Fibroblast of peridontal ligament (primary cell): ENCODE measurements around the gene IFIT1.
A peak's percentile ranks its signal among the peaks of the same experiment; 100 is the strongest.
"Not testable (repeated sequence)": the region's sequence is repeated elsewhere in the genome, so short reads cannot be mapped to it uniquely, and the experiment has no call there.

ENCODE experiments used
- DNase-seq: peaks from one replicate; pipeline ENCODE4 v3.0.0-alpha.2; 2010; ENCODE audit errors: extremely low read depth

Gene IFIT1

DNA sequence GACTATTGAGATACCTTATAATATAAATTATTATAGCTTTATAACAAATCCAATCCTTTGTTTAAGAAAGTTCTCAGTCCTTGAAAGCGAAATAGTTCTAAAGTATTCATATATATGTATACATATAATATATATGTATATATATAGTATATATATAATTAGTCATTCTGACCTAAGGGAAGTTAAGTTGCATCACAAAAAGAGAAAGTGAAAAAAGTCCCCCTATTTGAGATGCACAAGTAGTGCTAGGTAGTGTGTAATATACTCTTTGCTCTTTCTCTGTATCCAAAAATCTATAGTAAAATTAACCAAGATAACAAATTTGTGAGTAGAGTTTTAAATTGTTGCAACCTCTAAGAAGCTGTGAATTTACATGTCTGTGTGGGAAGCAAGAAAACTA, 27.9 kb upstream of the IFIT1 start:
- no peak for DNase-seq

DNA sequence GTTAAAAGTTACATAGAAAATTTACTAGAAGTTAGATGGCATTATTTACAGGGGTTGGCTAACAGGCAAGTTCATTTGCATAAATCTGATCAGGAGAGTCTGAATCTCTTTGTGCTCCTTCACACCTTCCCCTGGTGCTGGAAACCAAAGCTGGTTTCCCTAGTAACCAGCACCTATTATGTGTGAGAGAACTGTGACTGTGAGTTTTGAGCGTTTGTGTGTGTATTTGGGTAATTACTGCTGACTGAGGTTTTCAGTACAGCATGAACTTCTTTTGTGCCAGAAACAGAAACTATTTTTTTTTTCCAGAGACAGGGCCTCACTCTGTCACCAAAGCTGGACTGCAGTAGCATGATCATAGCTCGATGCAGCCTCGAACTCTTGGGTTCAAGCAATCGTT, 24.9 kb upstream of the IFIT1 start:
- peak; percentile 29 for DNase-seq

DNA sequence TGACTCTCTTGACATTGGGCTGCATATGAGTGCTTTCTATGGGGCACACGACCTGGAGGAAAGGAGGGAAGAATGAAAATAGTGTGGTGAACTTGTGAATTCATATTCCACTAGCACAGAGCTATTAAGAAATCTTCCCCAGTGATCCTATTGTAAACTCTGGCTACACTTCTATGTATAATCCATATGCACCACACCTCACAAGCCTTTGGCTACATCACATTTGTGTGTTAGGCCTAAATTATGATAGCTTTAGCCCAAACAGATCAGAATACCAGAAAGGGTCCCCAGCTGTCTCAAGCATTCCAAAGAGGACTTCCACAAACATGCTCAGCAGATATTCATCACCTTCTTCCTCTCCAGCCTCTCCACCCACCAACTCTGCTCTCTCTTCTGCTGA, 24.3 kb upstream of the IFIT1 start:
- DNase-seq, result no peak

DNA sequence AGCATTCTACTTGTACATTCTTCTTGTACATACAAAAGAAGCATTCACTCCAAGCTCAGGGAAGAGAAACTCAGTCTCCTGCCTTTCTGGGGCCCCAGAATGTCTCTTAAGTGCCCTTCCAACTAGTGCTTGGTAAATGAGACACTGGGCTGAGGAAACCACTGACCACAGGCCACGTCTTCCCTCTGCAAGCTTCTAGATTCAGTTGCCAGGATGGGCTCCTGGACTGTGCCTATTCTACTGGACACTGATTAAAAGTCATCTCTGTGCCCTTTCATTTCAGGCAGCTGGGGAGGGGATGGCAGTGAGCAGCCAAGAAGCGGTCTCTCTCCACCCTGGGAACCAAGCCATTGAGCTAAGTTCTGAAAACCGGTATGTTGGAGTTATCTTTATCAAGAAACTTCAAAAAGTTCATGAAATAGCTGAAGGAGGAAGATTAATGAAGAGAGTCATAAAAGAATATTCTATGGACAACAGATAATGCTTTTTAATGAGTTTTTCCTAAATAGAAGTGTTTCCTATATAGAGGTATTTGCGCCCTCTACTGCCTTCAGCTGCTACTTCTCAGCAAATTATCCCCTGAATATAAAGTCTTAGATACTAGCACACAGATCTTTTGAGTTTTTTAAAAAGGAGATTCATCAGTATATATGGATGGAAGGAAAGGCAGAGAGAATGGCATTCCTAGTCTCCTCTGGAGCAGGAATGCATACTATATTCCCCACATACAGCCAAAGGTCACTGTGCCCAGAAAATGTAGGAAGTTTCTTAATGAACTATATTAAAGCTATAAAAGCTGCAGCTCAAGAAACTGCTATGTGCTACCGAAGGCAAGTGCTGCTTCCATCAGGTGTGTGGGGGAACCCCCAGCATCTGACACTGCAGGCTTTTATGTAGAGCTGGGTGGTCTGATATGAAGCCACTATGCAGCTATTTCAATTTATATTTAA, 23.0 kb upstream of the IFIT1 start:
- DNase-seq, result peak; percentile 77

DNA sequence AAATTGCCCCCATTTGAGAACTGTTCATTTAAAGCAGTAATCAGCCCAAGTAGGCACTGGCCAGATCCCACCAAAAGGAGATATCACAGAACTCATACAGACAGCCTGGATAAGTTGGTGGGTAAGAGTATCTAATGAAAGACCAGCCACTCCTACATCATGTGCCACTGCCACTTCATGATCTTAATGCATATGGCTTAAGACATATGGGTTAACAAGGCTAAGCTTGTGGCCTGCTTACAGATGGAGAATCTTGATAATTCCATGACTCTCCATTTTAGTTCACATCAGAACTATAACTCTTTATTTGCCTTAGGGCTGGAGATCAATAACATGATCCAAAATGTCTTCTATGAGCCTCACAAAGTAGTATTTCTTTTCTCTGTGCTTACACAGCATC, 21.3 kb upstream of the IFIT1 start:
- DNase-seq, result no peak

DNA sequence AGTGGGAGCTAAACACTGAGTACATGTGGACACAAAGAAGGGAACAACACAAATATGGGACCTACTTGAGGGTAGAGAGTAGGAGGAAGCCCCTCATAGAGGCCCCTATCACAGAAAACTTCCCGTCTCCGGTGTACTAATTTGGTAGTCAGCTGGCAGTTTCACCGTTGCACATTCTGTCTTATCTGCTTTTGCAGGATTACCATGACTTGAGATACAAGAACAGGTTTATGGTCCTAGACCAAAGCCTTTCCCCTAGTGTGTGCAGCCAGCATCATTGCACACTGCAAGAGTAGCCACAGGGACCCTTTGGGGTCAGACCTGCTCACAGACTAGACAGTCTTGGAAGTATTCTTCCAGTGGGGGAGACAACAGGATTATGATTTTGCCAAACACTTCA, 20.4 kb upstream of the IFIT1 start:
- DNase-seq, result no peak

DNA sequence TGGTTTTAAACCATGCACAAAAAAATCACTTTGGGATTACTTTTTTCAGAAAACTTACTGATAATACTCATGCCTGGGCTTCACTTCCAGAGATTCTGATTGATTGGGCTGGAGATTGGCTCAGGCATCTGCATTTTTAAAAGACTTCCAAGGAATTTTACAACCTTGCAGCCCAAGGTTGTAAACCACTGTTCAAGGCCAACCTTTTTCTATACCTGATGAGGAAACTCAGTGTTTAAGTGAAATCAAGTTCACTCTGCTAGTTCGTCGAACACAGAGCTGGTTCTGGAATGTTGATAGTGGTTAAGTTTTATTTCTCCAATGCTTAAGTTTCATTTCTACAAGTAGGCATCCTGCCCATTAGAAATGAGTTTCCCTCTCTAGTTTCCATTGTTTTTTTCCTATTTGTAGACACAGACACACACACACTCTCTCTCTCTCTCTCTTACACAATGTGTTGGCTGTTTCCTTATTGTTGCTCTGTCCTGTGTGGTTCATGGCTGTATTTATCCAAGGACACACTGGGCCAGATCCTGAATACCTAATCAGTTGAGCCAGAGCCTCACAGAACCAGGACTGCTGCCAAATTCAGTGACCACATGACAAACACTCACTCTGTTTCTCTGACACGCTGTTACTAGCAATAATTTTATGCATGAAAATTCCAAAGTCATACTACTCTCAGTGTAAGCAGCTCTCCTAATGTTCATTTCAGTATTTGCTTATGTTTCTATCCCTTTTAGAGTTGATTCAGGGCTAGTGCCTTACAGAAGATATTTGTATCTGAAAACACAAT, 18.3 kb upstream of the IFIT1 start:
- DNase-seq, result peak; percentile 98

DNA sequence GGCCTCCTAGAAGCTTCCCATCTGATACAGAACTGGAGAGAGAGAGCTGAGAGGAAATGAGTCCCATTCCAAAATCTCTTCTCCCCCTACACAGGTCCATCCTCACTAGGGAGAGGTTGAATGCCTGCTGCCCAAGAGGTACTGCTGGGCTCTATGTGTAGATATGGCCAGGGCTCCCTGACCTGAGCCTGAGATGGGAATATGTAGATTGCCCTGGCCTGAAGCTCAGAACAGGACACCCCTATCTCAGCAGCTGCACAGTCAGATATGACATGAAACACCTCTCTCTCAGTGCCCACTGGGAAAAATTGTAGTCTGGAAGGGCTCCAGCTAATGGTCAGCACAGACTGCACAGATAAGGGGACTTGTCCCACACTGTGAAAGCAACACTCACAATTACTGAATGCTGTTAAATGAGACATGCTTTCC, 17.7 kb upstream of the IFIT1 start:
- DNase-seq, result no peak

DNA sequence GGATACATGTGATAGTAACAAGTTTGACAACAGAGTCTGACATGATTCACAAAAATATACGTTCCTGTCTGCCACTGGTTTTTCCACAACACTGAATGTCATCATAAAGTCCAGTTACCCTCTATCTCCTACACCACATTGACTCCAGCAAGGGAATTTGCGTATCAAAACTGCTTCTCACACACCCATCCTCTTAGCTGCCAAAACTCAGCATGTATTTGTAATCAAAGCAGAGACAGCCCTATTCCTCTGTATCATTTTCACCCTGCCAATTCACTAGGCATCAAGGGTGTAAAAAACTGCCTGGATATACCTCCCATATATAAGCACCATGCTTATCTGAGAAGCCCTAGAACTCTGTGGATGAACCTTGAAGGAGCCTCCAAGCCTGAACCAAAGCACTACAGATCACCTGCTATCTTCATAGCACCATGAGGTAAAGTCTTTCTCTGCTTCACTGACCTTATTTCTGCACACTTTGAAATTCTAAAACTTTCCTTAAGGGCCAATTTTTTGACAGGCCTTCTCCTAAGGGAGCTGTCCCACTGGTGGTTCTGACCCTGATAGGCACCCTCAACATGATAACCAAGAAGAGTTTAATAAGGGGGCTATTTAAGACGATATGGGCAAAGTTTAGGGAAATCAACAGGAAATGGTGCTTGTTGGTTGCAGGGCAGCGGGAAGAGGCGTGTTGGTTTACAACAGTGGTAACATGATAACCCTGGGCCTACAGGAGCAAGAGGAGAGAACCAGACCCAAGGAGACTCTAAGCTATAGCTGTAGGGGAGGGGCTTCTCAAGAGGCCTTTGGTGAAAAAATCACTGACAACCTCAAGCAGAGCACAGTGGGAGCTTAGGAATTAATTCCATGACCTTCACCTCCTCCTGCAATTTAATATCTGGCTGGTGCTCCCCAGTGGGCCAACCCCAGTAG, 14.5 kb upstream of the IFIT1 start, which contains the start of gene IFIT1B:
TSS of gene IFIT1B (plus strand) at position 352 of the 933 bp plus-strand sequence. CDS start at position 432, 80 bp downstream.
- no peak for DNase-seq

DNA sequence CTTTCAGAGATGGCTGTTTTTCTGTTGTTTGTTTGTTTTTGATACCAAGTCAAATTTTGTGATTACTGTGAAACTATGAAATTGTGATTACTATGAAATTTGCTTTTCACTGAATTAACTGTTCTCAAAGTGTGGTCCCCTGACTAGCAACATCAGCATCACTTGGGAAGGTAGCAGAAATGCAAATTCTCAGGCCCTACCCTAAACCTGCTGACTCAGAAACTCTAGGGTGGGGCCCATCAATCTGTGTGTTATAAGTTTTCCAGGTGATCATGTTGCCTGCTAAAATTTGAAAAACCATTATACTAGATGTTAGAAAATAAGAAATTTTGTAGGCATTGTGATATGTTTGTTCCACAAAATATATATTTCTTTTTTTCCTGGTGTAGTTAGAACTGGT, 13.3 kb upstream of the IFIT1 start:
- DNase-seq, result no peak

DNA sequence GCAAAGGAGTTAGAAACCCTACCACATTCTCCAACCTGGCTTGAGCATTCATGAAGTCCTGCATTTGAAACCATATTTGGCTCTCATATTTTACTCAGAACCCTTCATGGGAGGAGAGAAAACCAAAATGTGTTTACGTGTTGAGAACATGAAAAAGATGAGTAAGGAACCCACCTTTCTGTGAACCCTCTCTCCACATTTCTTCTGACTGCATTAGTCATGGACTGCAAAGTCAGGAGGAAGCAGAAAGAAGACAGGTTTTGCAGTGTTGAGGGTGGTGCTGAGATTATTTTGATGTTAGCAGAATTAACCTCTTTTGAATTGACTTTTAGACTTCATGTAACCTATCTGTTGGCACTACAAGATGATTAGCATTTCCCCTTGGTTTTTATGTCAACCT, 9.7 kb upstream of the IFIT1 start:
- no peak for DNase-seq

DNA sequence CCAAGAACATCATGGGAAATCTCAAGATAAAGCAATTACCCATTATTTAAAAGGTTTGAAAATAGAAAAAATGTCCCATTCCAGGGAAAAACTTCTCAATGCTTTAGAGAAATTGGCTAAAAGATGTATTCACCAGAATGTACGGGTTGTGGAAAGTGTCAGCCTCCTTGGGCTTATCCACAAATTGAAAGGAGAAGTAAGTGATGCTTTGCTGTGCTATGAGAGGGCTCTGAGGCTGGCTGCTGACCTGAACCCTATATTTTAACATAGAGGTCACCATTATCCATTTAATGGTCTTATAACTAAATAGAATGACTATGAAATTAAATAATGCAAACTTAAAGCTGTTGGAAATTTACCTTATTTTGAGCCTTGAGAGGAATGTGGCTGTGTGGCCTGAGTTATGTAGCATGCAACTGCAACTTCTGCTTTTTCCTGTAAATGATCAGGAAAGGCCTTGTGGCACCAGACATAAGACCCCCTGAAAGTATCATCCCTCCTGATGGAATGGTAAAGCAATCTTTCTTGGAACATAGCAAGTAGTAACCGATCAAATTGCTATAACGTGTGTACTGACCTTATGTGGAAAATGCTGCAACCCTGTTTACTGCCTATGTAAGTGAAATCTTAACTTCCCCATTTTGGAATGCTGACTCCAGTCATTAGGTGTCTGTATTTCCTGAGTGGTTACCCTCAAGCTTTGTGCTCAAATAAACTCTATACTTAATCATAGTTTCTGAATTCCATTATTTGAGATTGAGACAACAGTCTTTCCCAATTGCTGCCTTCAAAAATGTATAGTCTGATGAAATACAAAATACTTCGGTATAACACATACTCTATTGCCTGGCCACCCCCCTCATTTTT, 7.7 kb upstream of the IFIT1 start:
- no peak for DNase-seq

DNA sequence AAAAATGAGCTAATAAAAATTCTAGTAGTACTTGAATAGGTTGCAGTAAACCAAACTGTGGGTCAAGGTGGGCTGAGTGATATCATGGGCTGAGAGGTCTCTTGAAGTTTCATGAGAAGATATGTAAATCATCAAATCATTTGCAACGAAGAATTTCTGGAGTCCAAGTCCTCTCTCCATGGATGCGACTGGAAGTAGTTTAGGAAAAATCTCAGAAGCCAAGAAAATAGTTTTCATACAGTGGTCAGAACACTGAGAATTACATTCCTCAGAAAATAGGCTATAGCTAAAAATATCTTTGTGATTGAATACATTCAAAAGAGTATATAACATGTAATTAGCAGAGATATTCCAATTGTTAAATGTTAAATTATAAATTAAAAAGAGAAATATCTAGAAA, 3.6 kb upstream of the IFIT1 start:
- peak; percentile 57 for DNase-seq

DNA sequence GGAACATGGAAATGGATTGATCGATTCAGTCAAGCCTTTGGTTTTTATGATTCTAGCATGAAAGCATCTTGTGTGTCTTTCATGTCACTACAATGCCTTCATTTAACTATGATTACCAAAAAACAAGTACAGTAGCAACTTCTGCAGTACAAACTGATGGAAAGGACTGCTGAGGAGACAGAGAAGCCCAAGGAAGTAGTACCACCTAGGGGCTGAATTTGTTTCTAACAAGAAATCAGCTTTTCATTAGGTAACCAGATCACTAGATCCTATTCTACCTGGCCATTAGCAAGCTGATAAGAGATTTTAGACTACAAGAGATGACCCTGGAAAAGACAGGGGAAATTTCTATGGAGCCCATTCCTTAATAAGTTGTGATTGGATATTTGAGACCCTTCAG, 3.2 kb upstream of the IFIT1 start:
- DNase-seq, result peak; percentile 74

DNA sequence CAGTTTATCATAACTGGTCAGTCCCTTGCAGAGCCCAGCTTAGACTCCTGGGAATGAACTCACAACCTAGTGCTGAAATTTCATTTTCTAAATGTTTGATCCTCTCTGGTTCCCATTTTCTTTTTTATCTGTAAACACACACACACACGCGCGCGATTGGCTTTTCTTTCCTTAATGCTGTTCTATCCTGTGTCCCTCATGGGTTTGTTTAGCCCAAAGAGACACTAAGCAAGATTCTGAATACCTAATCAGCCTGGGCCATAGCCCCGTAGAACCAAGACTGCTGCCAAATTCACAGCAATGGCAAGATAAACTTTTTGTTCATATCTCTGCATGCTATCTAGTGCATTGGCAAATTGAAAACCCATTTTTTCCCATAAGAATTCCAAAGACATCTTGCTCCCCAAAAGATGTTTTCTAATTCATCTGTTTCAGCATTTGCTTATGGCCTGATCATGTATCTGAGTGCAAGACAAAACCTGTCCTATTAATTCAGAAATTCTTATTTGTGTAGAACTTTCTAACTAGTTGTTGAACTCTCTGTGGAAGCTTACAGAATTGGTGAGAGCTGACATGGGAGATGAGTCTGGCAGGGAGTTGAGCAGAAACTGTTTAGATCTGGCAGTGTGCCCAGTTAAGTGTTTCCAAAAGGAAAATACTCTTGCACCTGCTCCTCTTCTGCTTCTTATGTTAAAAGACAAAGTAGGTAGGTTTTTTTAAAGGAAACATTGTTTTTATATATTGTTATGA, 1.8 kb upstream of the IFIT1 start:
- DNase-seq, result no peak

DNA sequence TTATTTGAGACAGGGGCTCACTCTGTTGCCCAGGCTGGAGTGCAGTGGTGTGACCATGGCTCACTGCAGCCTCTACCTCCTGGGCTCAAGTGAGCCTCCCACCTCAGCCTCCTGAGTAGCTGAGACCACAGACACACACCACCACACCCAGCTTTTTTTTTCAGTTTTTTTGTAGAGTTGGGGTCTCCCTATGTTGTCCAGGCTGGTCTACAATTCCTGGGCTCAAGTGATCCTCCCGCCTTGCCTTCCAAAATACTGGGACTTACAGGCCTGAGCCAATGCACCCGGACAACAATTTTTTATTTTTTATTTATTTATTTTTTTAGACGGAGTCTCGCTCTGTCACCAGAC, 1.2 kb upstream of the IFIT1 start:
- DNase-seq, result not testable (repeated sequence)

DNA sequence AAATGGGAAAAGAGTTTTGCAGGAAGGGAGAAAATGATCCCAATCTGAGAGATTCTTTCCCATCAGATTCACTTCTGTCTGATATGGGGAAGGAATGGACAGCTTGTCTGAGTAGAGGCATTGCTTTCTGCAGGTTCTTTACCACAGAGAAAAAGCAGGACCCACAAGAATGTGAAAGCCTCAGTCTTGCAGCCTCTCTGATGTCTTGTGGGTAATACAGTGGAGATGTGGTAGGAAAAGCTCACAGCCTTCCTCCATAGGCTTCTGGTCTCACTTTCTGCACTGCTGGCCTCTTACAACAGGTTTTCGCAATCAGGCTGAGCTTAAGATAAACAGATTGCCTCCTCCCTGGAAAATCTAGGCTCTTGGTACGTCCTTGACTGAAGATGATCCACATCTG, 551 bp downstream of the IFIT1 start:
- peak; percentile 95 for DNase-seq

DNA sequence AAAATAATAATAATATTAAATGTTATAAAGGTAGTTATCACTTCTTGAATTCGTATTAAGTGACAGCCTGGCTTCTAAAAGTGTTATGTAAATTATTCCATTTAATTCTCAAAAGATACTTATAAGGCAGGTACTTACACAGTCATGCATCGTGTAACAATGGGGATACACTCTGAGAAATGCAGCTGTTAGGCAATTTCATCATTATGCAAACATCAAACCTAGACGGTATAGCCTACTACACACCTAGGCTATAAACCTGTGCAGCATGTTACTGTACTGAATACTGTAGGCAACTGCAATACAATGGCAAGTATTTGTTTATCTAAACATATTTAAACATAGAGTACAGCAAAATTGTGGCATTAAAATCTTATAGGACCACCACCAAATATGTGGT, 1.5 kb downstream of the IFIT1 start:
- DNase-seq, result no peak

DNA sequence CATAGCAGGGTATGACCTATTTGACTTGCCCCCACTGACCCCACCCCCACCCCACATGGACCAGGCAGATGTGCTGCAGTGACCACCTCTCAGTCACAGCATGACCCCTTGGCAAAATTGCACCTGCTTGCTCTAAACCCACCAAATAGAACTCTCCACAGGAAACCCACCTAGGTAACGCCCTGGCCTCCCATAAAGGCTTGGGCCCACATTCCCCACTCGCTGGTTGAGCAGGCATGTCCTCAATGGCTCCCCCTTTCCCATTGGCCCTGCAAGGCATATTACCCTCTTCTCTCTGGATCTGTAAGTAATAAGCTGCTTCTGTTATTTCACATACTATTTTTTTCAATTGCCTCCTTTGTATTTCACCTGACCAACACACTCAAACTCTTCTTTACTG, 2.7 kb downstream of the IFIT1 start:
- no peak for DNase-seq
